Gastroesophageal sphincter (tissue), 4 donors: Measurements from ENCODE around the gene CPVL. TPM values are rescaled to one million over a fixed set of nuclear protein-coding genes. Genes with fewer than 3 reads are reported as not detected.

ENCODE experiments used
- ATAC-seq: fragments of 150-250 bp; one replicate; pipeline ENCODE4 v1.9.1; 2016; ENCODE audit warnings: mild to moderate bottlenecking, moderate library complexity
- H3K27ac ChIP-seq, 4 donors: fragments of 200-600 bp; sonication (generic) in 3 of 4; 1 replicate in 3 of 4; 2 replicates in 1 of 4; pipeline ENCODE4 v1.5.1; 2016 to 2019
- H3K27me3 ChIP-seq: fragments of 200-600 bp; sonication (generic); one replicate; pipeline ENCODE4 v1.5.1; 2019
- H3K36me3 ChIP-seq, 2 donors: fragments of 200-600 bp; sonication (generic); one replicate each; pipeline ENCODE4 v1.5.1; 2019; ENCODE audit warnings: control low read depth in 1 of 2
- H3K4me1 ChIP-seq, 3 donors: fragments of 200-600 bp; sonication (generic); 1 replicate in 2 of 3; 2 replicates in 1 of 3; pipeline ENCODE4 v1.5.1; 2016 to 2019; ENCODE audit warnings: control low read depth in 2 of 3
- H3K4me3 ChIP-seq, 2 donors: fragments of 200-600 bp; sonication (generic); one replicate each; pipeline ENCODE4 v1.5.1; 2019; ENCODE audit warnings: mild to moderate bottlenecking in 1 of 2, moderate library complexity in 1 of 2
- H3K9me3 ChIP-seq, 3 donors: fragments of 200-600 bp; sonication (generic); one replicate each; pipeline ENCODE4 v1.5.1; 2017 to 2019; ENCODE audit warnings: control low read depth in 2 of 3
- CTCF ChIP-seq, 4 experiments: fragments of 200-600 bp in 2 of 4; fragments of 450-650 bp in 2 of 4; sonication (generic) in 1 of 4; IDR thresholded peaks; one replicate each; pipeline ENCODE4 v1.5.1; 2017 to 2019; ENCODE audit warnings: antibody characterized with exemption in 4 of 4, mild to moderate bottlenecking in 2 of 4, moderate library complexity in 2 of 4
- EP300 ChIP-seq: sonication (generic); formaldehyde crosslinking; IDR thresholded peaks from one replicate; pipeline ENCODE4 v1.6.1; 2017; ENCODE audit warnings: antibody characterized with exemption, mild to moderate bottlenecking
- POLR2A ChIP-seq, 2 donors: fragments of 450-650 bp; IDR thresholded peaks; one replicate each; pipeline ENCODE4 v1.6.1; 2017; ENCODE audit warnings: antibody characterized with exemption in 2 of 2, mild to moderate bottlenecking in 2 of 2, moderate library complexity in 1 of 2
- POLR2AphosphoS5 ChIP-seq: sonication (generic); formaldehyde crosslinking; IDR thresholded peaks from one replicate; pipeline ENCODE4 v1.6.1; 2017; ENCODE audit warnings: antibody characterized with exemption
- WGBS, 2 donors: methylation state at CpG; one replicate each; pipeline ENCODE4 v1.1.5; 2018; ENCODE audit warnings: low coverage in 1 of 2; 5-methylcytosine and 5-hydroxymethylcytosine counted together
- total RNA-seq, 4 donors: library from RNA; depleted of rRNA; stranded (reverse); fragments of >200 nt; gene quantifications; one replicate each; pipeline ENCODE4 v1.1.0, GENCODE V29; 2016

The CPVL gene
- total RNA-seq, 4 donors from 2014 or later: 4.8 to 24.6 (median 15.1) TPM

GRCh38 chr7:28992798-28993197 is 153.5 kb downstream of the CPVL start:
- no peak for TF ChIP-seq POLR2A (IDR thresholded peaks at IDR 0.05)
- no peak for TF ChIP-seq EP300
- TF ChIP-seq POLR2AphosphoS5: no peak
- TF ChIP-seq CTCF (IDR thresholded peaks at IDR 0.05): no peak
- Histone ChIP-seq H3K27ac (no peak overlapping the region), H3K4me3 (no peak overlapping the region), H3K36me3 (no peaks in the 10 kb centered on the region), H3K4me1 (peaks cover 0 to 13% (median 9%) of the 10 kb centered on the region in 3 donors), H3K27me3 (no peaks in the 10 kb centered on the region), H3K9me3 (no peaks in the 10 kb centered on the region)
- WGBS, 2 donors: 60 to 73% methylated on average over 1 of the region's 1 CpG
- no peak for ATAC-seq

GRCh38 chr7:28990200-28990960 is 156.0 kb downstream of the CPVL start:
- no peaks in the 10 kb centered on the region for H3K27me3 ChIP-seq
- H3K4me1 ChIP-seq: peaks cover 0 to 29% (median 19%) of the 10 kb centered on the region in 3 donors
- no peaks in the 10 kb centered on the region for H3K36me3 ChIP-seq
- H3K9me3 ChIP-seq: no peaks in the 10 kb centered on the region
- 62 to 67% methylated on average over 5 to 10 of the region's 11 CpGs for WGBS, 2 donors
- ATAC-seq: no peak
- H3K4me3 ChIP-seq: no peak overlapping the region
- H3K27ac ChIP-seq: peak overlapping the region in 2 of 4 donors; percentile 38 to 72
- TF ChIP-seq CTCF (IDR thresholded peaks at IDR 0.05): no peak
- no peak for TF ChIP-seq POLR2AphosphoS5
- TF ChIP-seq EP300: no peak
- TF ChIP-seq POLR2A (IDR thresholded peaks at IDR 0.05): no peak

- no peaks in the 10 kb centered on the region for H3K27me3 ChIP-seq
- peak overlapping the region in 3 of 4 donors; percentile 36 to 72 (median 38) for H3K27ac ChIP-seq
- H3K4me3 ChIP-seq: no peak overlapping the region
- H3K9me3 ChIP-seq: no peaks in the 10 kb centered on the region
- H3K36me3 ChIP-seq: no peaks in the 10 kb centered on the region
- TF ChIP-seq EP300: no peak
- TF ChIP-seq CTCF (IDR thresholded peaks at IDR 0.05): no peak
- 81 to 93% methylated on average over 3 to 4 of the region's 6 CpGs for WGBS, 2 donors
- ATAC-seq: no peak
- peaks cover 0 to 38% (median 23%) of the 10 kb centered on the region in 3 donors for H3K4me1 ChIP-seq
Observed at GRCh38 chr7:28989211-28989980, 156.9 kb downstream of the CPVL start.

GRCh38 chr7:28988810-28989209 is 157.5 kb downstream of the CPVL start:
- Histone ChIP-seq H3K27me3 (no peaks in the 10 kb centered on the region), H3K4me1 (peaks cover 0 to 40% (median 23%) of the 10 kb centered on the region in 3 donors), H3K27ac (peak overlapping the region in 3 of 4 donors; percentile 55 to 72 (median 64)), H3K36me3 (no peaks in the 10 kb centered on the region), H3K4me3 (no peak overlapping the region), H3K9me3 (no peaks in the 10 kb centered on the region)
- 37 to 93% methylated on average over 2 to 4 of the region's 4 CpGs for WGBS, 2 donors
- ATAC-seq: peak; percentile 76
- TF ChIP-seq POLR2AphosphoS5 (peak; percentile 90), POLR2A (IDR thresholded peaks at IDR 0.05) (no peak)

GRCh38 chr7:28988091-28988490 is 158.2 kb downstream of the CPVL start:
- Histone ChIP-seq H3K4me1 (peaks cover 0 to 40% (median 23%) of the 10 kb centered on the region in 3 donors), H3K27me3 (no peaks in the 10 kb centered on the region), H3K9me3 (no peaks in the 10 kb centered on the region), H3K4me3 (no peak overlapping the region), H3K36me3 (no peaks in the 10 kb centered on the region), H3K27ac (peak overlapping the region in 3 of 4 donors; percentile 55 to 66 (median 64))
- ATAC-seq: no peak
- WGBS, 2 donors: 78 to 84% methylated on average over 5 of the region's 5 CpGs
- peak; percentile 11 for TF ChIP-seq POLR2AphosphoS5
- TF ChIP-seq POLR2A (IDR thresholded peaks at IDR 0.05): no peak
